Measurements from ENCODE around the gene HIVEP3.

HIVEP3 gene

DNA sequence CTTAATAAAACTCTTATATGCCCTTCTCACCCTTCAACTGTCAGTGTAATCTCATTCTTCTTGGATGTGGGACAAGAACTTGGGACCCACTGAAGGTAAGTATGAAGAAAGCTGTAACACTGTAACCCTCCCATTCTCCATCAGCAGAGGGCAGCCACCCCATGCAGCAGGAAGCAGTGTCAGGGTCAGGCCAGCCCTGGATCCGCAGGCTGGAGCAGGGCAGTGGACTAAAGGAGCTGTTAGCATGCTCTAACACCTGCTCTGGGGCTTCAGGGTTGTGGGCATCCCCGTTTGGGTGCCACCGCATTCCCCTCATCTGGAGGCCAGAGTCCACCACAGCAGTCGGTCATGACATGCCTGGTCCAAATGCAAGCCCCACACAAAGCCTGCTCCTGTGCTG, 156.5 kb downstream of the HIVEP3 start:
- no peak for DNase-seq (ENCODE audit: low read depth in 2 of 2)

DNA sequence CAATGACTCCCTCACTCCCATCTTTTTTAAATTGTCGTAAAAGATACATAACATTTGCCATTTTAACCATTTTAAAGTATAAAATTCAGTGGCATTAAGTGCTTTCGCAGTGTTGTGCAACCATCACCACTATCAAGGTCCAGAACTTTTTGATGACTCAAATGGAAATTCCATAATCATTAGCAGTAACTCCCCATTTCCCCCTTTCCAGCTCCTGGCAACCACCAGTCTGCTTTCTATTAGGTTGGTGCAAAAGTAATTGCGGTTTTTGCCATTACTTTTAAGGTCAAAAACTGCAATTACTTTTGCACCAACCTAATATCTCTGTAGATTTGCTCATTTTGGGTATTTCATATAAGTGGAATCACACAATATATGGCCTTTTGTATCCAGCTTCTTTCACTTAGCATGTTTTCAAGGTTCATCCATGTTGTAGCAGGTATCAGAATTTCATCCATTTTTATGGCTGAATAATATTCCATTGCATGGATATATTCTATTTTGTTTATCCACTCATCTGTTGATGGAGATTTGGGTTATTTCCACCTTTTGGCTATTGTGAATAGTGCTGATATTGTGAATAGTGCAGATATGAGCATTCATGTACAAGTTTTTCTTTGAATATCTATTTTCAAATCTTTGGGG, 159.7 kb downstream of the HIVEP3 start:
- DNase-seq (ENCODE audit: low read depth in 2 of 2): no peak

DNA sequence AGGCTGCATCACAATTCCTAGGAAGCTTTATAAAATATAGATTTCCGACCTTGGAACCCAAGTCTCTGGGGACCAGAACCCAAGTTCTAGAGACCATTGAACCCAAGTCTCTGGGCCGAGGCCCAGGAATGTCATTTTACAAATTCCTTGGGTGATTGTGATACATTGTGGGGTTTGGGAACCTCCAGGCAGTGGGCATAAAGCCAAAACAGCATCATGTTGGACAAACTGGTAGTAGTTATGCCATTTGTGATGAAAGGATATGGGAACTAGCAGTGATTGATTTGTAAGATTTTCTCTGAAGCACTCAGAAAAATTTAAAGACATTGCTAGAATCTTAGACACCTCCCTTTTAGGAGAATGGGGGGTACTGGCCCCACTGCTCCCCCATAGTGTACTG, 160.2 kb downstream of the HIVEP3 start:
- DNase-seq (ENCODE audit: low read depth in 2 of 2): no peak

DNA sequence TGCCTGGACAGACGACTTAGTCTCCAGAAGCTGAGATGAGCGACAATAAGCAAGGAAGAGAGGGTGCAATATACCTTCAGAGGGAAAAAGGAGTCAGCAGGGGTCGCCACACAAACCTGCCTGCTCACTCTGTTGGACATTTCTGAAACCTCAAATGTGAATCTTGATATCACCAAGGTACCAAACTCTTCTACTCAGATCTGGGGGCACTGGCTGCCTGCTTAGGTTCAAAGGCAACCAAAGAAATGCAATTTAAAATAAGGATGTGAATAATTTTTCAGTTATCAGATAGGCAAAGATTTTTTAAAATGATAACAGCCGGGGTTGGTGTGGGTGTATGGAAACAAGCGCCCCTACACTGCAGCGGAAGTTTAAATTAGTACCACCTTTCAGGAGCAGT, 164.2 kb downstream of the HIVEP3 start:
- peak in 1 of 2 donors; percentile 31 for DNase-seq (ENCODE audit: low read depth in 2 of 2)

DNA sequence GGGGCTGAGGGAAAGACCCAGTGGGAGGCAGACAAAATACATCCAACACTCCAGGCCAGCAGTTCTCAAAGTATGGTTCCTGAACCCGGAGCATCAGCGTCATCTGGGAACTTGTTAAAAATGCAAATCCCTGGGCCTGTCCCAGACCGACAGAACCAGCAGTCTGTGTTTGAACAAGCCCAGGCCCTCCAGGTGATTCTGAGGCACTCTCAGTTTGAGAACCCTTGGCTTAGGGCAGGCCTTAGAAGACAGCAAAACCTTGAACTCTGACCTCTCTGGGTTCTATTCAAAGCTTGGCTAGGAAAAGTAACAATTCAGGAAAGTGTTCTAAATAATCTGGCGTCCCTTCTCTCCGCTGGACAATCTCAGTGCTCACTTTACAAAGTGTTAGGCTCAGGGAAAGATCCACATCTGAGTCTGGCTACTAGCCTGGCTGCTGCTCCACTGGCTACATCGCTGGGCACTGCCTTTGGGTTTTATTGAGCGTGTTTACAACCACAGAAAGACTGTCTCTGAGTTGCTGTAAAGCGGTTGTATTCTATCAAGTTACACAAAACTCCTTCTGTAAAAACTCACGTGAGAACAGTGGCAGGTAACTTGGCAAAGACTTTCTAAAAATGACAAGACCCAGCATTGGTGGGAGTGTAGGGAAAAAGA, 166.1 kb downstream of the HIVEP3 start:
- DNase-seq (ENCODE audit: low read depth in 2 of 2): no peak

DNA sequence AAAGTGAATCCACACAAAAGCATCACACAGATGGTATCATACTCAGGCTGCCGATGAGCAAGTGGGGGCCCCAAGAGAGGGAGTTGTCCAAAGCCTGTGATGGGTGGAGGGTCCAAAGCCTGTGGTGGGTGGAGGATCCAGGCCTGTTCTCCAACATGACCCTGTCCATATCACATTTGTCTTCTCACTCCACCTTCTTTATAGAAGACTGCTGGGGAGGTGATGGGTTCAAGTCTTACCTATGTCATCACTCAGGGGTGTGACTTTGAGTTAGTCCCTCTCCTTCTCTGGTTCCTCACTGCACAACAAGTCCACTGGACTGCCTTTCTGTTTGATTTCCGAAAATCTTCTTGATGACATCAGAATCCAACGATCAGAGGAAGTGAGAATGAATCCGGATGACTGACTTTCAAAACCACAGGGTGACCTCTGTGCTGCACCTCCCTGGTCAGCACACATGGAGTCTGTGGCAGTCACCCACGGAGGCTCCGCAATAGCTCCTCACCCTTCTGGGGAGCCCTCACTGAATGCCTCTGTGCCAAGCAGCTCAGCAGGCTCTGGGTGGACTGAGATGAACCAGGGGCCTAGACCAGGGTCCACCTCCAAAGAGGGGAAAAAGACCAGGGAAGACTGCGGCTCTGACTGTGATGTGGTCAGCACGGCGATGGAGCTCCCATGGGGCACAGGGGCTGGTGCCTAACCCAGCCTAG, 166.8 kb downstream of the HIVEP3 start:
- DNase-seq (ENCODE audit: low read depth in 2 of 2): no peak

DNA sequence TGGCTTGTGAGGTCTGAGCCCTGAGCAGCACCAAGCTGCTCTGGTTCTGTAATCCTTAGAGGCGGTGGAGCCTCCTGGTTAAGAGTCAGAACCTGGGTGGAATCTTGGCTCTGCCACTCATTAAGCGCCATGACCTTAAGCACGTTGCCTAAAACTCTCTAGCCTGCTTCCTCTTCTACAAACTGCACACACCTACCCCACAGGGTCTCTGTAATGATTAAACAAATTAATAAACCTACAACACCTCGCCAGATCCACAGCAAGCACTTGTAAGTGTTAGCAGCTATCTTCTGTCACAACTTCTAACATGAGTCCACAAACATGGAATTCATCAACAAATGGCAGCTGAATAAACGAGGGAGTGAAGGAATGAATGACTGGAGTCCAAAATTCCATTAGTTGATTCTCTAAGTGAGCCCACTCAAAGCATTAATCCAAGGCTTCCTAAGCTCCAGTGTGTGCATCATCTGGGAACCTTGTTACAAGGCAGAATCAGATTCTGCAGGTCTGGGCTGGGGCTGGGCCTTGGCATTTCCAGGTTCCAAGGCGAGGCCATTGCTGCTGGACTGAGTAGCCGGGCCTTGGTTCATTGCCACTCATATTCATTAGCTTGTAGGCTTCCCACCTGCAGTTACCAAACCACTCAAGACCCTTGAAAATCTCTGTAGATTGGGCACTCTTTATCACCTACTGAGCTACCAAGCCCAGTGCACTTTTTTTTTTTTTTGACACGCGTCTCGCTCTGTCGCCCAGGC, 168.6 kb downstream of the HIVEP3 start:
- no peak for DNase-seq (ENCODE audit: low read depth in 2 of 2)

DNA sequence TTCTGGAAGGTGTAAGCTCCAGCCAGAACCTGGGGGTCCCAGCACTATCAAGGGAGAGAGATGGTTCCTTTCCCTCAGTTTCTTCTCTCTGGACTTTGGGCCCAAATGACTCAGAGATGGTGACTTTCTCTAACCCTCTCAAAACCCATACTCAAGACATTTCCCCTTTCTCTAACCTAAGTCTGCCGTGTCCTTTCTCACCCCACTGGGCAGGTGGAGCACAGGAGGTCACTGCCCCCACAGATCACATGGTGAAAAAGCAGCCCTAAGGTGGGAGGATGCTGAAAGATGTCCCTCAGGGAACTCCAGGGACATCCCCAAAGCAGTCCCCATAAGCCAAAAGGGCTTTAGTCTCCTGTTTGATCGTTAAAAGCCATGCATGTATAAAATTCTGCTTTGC, 173.7 kb downstream of the HIVEP3 start:
- no peak for DNase-seq (ENCODE audit: low read depth in 2 of 2)

DNA sequence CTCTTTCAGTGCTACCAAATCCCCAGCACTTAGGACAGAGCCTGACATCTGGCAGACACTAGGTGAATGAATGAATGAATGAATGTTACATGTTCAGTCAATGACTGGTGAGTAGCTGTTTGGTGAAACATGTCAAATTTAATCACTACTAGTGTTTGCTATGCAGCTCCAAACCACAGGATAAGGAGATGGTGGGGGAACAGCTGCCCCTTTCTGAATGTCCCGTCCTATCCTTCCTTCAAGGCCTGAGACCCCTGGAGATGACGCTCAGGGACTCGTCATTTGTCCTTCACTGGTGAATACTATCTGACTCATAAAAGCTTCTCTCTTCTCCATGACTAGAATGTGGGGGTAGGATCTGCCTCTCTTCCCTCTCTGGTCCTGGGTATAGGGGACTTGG, 175.4 kb downstream of the HIVEP3 start:
- DNase-seq (ENCODE audit: low read depth in 2 of 2): no peak

DNA sequence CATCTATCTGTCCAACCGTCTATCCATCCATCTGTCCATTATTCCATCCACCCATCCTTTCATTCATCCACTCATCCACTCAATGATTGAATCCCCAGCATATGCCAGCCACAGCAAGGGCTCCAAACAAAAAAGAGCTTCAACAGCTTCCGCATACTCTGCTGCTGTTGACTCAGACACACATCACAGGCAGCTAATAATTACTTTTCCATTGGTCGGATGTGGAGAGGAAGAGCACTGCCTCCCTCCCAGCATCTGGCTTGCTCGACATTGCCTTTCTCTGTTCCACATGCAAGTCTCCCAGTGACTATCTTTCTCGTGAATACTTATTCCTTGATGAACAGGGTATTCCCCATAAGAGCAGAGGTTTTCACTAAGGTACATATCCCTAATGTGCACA, 176.5 kb downstream of the HIVEP3 start:
- no peak for DNase-seq (ENCODE audit: low read depth in 2 of 2)

DNA sequence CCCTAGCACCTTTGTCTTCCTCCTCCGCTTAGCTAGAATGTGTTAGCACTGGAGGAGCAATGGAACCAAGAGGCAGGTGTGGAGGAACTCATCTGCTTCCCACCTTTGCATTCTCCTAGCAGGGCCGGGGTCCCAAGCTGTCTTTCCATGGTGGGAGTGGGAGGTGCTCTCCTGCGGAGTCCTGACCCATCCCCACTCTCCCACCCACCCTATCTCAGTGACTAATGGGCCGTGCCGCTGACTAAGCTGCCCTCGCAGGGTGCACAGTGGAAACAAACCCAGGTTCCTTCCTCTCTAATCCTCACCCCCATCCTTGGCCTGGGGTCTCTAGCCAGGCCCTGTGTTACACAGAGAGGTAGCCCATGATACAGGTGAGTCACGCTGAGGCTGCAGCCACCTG, 177.5 kb downstream of the HIVEP3 start:
- DNase-seq (ENCODE audit: low read depth in 2 of 2): peak; percentile 34 to 55

DNA sequence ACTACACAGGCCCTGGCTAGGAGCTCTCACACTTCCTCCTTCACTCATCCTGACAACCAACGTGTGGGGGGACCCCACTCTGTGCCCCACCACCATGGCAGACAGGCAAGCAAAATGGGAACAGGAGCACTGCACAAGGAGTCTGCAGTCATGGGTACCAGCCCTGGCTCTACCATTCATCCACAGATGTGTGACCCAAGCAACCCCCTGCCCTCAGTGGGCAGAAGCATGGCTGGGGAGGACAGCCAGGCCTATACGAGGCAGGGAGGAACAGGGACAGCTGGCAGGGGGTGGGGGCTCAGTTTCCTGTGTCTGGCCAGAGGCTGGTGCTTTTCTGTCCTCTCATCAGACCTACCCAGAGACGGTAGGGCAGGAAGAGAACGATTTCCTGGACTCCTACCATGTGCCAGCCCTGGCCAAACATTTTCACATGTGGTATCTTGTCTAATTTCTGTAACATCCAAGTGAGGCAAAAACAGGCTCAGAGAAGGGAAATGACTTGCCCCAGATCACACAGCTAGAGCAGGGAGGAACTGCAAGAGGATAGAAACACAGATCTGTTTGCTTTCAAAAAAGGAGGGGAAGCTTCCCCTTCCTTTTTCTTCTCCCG, 178.0 kb downstream of the HIVEP3 start:
- DNase-seq (ENCODE audit: low read depth in 2 of 2): no peak

DNA sequence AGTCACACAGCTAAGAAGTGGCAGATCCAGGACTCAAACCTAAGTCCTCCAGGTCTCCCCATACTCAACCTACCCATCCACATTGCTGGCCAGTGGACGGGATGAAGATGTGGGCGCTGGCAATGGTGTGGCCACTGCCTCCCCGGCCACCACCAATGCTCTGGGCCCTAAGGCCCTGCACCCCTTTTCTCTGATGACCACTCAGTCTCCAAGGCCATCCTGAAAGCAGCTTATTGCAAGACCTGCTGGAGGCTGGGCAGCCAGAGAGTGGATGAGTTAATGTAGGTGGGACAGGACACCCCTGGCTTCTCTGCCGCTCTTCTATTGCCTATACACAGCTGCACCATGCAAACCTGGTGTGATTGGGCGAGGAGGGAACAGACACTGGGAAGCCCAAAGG, 178.7 kb downstream of the HIVEP3 start:
- no peak for DNase-seq (ENCODE audit: low read depth in 2 of 2)

DNA sequence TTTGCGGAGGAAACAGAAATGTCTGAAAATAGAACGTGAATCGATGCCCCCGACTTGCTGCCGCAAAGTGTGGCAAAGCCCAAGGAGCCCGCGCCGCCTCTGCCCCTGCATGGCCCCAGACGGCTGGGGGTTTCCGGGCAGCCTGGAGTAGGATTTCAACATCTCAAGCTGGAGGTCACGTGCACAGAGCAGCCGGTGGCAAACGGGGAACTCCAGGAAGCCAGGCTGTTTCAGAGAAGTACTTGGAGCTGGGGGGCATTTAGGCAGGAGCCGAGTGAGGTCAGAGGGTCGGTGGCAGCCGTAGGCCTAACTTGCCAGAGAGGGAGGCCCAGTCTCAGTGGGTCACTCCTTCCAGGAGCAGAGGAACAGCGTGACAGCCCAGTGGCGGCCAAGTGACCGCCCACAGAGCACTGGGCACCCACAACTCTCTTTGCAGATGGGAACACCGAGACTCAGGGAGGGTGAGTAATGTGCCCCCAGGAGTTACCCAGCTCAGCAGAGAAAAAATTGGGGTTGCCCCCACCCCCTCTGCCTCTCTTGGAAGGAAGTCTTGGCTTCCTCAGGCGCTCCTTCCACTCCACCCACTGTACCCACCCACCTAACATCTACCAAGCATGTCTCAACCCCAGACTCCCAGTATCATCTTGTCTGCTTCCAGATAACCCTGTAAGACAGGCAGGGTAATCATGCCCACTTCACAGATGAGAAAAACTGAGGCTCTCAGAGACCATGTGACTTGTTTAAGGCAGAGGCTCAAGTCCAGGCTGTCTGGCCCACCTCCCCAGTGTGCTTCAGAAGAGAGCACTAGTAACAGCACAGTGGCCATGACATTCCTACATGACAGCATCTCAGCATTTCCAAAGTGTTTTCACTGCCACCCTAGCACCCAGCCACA, 179.4 kb downstream of the HIVEP3 start:
- peak; percentile 73 to 82 for DNase-seq (ENCODE audit: low read depth in 2 of 2)

DNA sequence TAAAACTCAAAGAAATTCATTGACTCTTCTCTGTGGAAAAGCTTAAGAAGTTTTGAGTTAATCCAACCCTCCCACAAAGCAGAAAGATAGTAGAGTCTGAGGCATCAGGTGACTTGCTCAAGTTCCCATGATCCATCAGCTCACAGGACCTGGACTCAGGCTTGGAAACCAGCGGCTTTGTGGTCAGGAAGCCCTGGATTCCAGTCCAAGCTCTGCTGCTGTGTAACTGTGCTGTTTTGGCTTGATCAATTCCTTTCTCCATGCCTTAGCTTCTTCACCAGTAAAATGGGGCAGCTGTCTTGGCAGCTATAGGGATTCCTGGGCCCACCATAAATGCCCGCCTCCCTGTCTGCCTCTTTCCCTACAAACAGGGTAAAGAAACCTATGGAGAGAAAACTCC, 180.2 kb downstream of the HIVEP3 start:
- no peak for DNase-seq (ENCODE audit: low read depth in 2 of 2)

DNA sequence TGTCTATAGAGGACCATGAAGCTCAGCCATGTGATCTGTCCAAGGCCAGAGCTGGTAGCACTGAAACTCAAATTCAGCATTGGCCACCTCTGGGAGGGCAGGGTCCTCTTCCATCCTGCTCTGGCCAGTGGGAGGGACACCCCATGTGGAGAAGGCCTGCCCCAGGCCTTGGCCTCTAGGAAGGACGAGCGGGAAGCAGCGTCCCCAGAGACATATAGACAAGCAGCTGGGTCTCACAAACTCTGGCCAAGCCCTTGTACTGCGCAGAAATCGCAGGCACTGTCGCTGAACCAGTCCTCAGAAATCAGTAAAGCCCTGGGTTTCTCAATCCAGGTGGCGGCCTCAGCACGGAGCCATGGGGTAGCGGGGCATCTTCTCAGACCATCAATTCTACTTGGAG, 180.7 kb downstream of the HIVEP3 start:
- no peak for DNase-seq (ENCODE audit: low read depth in 2 of 2)

DNA sequence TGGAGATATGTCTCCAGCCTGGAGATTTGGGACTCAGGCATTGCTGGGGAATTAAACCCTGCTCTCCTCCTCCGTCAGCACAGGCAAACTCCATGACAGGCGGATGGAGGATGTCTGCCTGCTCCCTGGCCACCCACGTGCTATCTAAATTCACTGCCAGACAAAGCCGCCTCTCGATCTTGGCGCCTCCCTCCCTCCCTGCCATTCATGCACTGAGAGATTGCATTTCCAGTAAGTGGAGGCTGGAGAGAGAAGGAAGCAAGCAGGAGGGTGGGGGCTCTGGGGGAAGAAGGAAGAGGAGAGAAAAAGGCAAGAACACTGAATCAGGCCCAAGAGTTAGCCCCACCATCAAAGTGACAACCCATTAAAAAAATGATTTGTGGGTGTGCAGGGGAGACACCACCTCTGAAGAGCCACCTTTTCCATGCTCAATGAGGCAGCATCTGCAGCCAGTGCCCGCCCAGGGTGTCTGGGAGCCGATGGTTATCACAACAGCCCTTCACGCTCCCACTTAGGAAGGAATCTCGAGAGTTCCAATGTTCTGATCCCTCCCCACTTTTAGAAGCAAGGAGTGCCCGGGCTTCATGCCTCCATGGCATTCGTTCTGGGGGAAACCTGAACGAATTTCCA, 183.0 kb downstream of the HIVEP3 start:
- no peak for DNase-seq (ENCODE audit: low read depth in 2 of 2)

DNA sequence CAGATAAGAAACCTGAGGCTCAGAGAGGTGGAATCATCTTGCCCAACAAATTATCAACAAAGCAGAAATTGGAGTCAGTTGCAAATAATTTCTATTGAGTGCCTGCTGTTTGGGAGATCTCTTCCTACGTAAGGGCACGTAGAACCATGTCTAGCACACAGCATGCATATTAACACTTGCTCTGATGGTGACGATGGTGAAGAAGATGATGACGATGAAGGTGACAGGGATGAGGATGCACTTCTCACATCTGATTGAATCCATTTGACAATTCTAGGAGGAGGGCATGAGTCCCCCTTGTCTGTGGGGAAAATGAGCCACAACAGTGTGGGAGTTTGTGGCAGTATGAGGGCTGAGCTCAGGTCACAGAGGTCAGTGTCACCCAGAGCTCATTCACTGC, 183.6 kb downstream of the HIVEP3 start:
- DNase-seq (ENCODE audit: low read depth in 2 of 2): no peak

DNA sequence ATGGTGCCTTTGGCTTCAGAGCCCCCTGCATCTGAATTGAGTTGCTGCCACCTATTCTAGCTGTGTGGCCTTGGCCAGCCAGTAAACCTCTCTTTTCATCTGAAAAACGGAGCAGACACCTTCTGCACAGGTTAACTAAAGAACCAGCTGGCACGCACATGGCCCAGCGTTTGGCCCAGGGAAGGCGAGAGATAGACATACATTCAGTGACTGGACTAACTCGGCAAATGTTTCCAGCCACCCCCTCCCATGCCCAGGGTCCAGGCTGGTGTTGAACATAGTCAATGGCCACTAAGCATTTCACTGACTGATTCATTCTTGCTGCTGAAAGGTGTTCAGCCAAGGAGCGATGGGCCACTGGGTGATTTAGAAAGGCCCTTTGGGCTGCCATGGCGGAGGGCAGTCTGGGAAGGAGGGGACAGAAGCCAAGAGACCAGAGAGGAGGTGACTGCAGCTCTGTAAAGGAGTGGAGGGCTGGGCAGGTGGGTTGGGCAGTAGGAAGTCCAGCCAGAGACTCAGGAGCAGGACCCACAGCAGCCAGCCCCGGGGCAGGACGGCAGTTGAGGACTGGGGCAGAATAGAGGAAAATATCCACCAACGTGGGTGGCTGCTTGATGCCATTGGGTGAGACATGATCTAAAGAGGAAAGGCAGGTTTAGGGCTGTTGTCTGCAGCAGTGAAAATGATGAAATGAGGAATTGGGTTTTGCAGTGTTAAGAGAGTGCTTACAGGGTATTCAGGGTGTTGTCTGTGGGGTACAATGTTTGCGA, 184.3 kb downstream of the HIVEP3 start:
- DNase-seq (ENCODE audit: low read depth in 2 of 2): no peak

DNA sequence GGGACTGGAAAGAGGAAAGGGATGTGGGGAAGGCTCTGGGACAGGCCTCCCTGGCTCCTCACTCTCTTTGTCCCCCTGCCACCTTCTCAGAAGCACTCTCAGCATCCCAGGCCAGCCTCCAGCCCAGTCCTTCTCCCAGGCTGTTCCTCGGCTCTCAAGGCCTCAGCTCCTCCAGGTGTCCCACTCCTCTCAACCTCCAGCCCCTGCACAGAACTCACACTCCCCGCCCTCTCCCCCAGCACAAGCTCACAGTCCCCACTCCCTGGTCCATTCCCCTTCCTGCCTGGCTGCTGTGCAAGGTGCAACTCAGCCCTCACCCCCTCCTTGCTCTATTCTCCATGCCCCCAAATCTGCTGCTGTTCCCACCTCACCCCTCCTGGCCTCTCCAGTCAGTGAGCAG, 185.0 kb downstream of the HIVEP3 start:
- no peak for DNase-seq (ENCODE audit: low read depth in 2 of 2)
